Heart left ventricle (tissue), 16 donors: ENCODE measurements around the gene PCBP3. TPM values are rescaled to one million over a fixed set of nuclear protein-coding genes. Genes with fewer than 3 reads are reported as not detected.

Source experiments
- ATAC-seq, 4 donors: fragments of 200-7000 bp; cut with Tn5 transposase; one replicate each; pipeline ENCODE4 v1.9.1; 2020 to 2022; ENCODE audit warnings: moderate library complexity in 4 of 4, mild to moderate bottlenecking in 3 of 4, moderate number of reproducible peaks in 1 of 4
- DNase-seq, 5 donors: peaks; one replicate each; pipeline ENCODE4 v3.0.0-alpha.2; 2020
- H3K27ac ChIP-seq, 12 donors: fragments of 200-600 bp; sonication (generic) in 4 of 12; one replicate each; pipeline versions ENCODE4 v1.5.0 to v1.8.0; 2016 to 2022; ENCODE audit warnings: mild to moderate bottlenecking in 2 of 12
- H3K27me3 ChIP-seq, 9 donors: fragments of 200-600 bp; sonication (generic) in 2 of 9; one replicate each; pipeline versions ENCODE4 v1.5.1 to v1.8.0; 2016 to 2022; ENCODE audit warnings: mild to moderate bottlenecking in 3 of 9
- H3K36me3 ChIP-seq, 9 donors: fragments of 200-600 bp; sonication (generic) in 2 of 9; one replicate each; pipeline versions ENCODE4 v1.5.0 to v1.8.0; 2018 to 2022; ENCODE audit warnings: mild to moderate bottlenecking in 2 of 9
- H3K4me1 ChIP-seq, 12 donors: fragments of 200-600 bp; sonication (generic) in 4 of 12; one replicate each; pipeline versions ENCODE4 v1.5.0 to v1.8.0; 2016 to 2022; ENCODE audit warnings: mild to moderate bottlenecking in 3 of 12
- H3K4me3 ChIP-seq, 12 donors: fragments of 200-600 bp; sonication (generic) in 4 of 12; one replicate each; pipeline versions ENCODE4 v1.5.0 to v1.8.0; 2017 to 2022; ENCODE audit warnings: mild to moderate bottlenecking in 9 of 12, moderate library complexity in 4 of 12
- H3K9me3 ChIP-seq, 12 donors: fragments of 200-600 bp; sonication (generic) in 4 of 12; one replicate each; pipeline versions ENCODE4 v1.5.0 to v1.8.0; 2016 to 2022; ENCODE audit warnings: mild to moderate bottlenecking in 1 of 12
- CTCF ChIP-seq, 12 donors: fragments of 200-600 bp; sonication (generic) in 4 of 12; IDR thresholded peaks; one replicate each; pipeline versions ENCODE4 v1.5.0 to v1.8.0; 2018 to 2022; ENCODE audit warnings: antibody characterized with exemption in 12 of 12, mild to moderate bottlenecking in 5 of 12
- POLR2A ChIP-seq, 2 donors: fragments of 450-650 bp; IDR thresholded peaks; one replicate each; pipeline ENCODE4 v1.6.1; 2017; ENCODE audit warnings: antibody characterized with exemption in 2 of 2, mild to moderate bottlenecking in 2 of 2, moderate library complexity in 2 of 2
- WGBS, 4 donors: extraction: QIAGEN DNeasy Blood & Tissue Kit in 2 of 4; methylation state at CpG; one replicate each; pipeline versions ENCODE4 v1.1.5 to v1.1.7; 2013 to 2018; 5-methylcytosine and 5-hydroxymethylcytosine counted together
- intact Hi-C, 10 donors: fragments of 100-400 bp; cut with DNase I; formaldehyde crosslinking; loops; one replicate each; pipeline versions ENCODE4 v1.11.1 to v1.14.2; 2022
- polyA plus RNA-seq, 2 donors: library from polyadenylated mRNA; stranded (reverse); fragments of 200-250 nt; gene quantifications; one replicate each; pipeline ENCODE4 v1.2.3, GENCODE V29; 2013
- total RNA-seq, 9 donors: library from RNA; depleted of rRNA in 2 of 9; stranded (reverse); fragments of >200 nt in 2 of 9; fragmentation: NEBNext Ultra II Directional in 3 of 9; extraction: Animal tissue kit (Norgen Biotek cat#: 25700) in 3 of 9; gene quantifications; one replicate each; pipeline versions ENCODE4 v1.1.0 to v1.2.4, GENCODE V29; 2016 to 2023
- donor health status: ischemic (EF 13 %, LVEDD 7.1; RV severe dilation, severe dysfunction).
- donor health status: healthy with polysubstance abuse.
- donor health status: DM: no; HTN: yes; CAD: no.
- donor health status: DM: no; HTN: no; CAD: no.
- donor health status: ischemic (EF 25% LVEDD 6.9; RV normal size, moderate dysfunction).
- donor health status: ischemic (EF 25% LVEDD 5.7; RV mildly dilated, moderate dysfunction).
- donor health status: healthy.
- donor health status: DM: yes; HTN: yes; CAD: no.
- donor health status: ischemic (EF 35%, LVEDD 5.7; RV mildly dilated, moderate dysfunction).
- donor health status: nonischemic (EF 11% LVEDD 7.7; RV severe dilation, severe dysfunction).
- donor health status: DM: yes; HTN: yes; CAD: no.
- donor health status: PGD.
- donor health status: ischemic (EF 29% LVEDD 5.4; RV normal size, mild dysfunction).
- donor health status: nonischemic (EF 23%, LVEDD 6.1; RV moderate dilation, normal function).

Gene PCBP3
- total and polyA plus RNA-seq, 11 donors, result 0.72 to 11.4 (median 2.5) TPM; not detected in 1

DNA sequence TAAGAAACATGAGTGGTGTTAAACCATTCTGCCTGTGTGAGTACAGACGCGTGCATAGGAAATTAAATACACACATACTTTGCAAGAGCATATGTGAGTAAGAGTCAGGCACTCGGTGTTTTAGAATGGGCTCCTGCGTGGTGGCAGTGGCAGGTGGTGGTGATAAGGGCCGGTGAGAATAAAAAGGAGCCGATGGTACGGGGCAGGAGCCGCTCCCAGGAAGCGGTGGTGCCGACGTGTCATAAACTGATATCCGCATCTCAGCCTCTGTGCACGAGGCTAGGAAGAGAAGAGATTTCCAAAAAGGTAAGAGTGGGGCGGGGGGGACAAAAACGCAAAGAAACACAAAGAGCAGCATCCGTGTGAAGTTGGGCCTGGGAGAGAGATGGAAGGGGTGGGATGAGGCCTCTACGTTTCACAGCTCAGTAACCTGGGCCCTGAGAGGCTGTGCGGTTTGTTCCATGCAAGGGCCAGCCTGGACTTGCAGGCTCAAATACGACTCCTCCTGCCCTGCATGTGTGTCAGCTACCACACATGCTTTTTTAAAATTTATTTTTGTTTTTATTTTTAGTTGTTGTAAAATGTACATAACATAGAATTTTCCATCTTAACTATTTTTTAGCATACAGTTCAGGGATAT lies 210.3 kb downstream of the PCBP3 start:
- TF ChIP-seq CTCF (IDR thresholded peaks at IDR 0.05) (no peak), POLR2A (IDR thresholded peaks at IDR 0.05) (no peak)
- intact Hi-C loops, result no loop called here
- Histone ChIP-seq H3K4me1 (no peaks in the 10 kb centered on the region), H3K36me3 (no peaks in the 10 kb centered on the region), H3K27ac (no peak overlapping the region), H3K9me3 (no peaks in the 10 kb centered on the region), H3K4me3 (no peak overlapping the region), H3K27me3 (peaks cover 0 to 3% (median 0%) of the 10 kb centered on the region in 9 donors)
- no peak for DNase-seq
- WGBS, 4 donors, result 74 to 84% (median 77%) methylated on average over 19 of the region's 19 CpGs
- ATAC-seq, result no peak

GRCh38 chr21:45854690-45855247 lies 211.2 kb downstream of the PCBP3 start:
- Histone ChIP-seq H3K9me3 (no peaks in the 10 kb centered on the region), H3K27me3 (no peaks in the 10 kb centered on the region), H3K4me3 (no peak overlapping the region), H3K4me1 (no peaks in the 10 kb centered on the region), H3K27ac (no peak overlapping the region), H3K36me3 (no peaks in the 10 kb centered on the region)
- TF ChIP-seq POLR2A (IDR thresholded peaks at IDR 0.05) (no peak), CTCF (IDR thresholded peaks at IDR 0.05) (no peak)
- no peak for ATAC-seq
- 54 to 66% (median 57%) methylated on average over 12 of the region's 12 CpGs for WGBS, 4 donors
- intact Hi-C loops, result no loop called here
- peak in 1 of 5 donors; percentile 7 for DNase-seq

GRCh38 chr21:45855248-45855811 lies 211.8 kb downstream of the PCBP3 start:
- no peak for ATAC-seq
- 81 to 95% (median 86%) methylated on average over 14 to 18 of the region's 18 CpGs for WGBS, 4 donors
- H3K36me3 ChIP-seq, result no peaks in the 10 kb centered on the region
- H3K4me3 ChIP-seq, result no peak overlapping the region
- intact Hi-C loops, result no loop called here
- TF ChIP-seq CTCF (IDR thresholded peaks at IDR 0.05), result no peak
- TF ChIP-seq POLR2A (IDR thresholded peaks at IDR 0.05), result no peak
- no peaks in the 10 kb centered on the region for H3K4me1 ChIP-seq
- DNase-seq, result no peak
- no peak overlapping the region for H3K27ac ChIP-seq
- no peaks in the 10 kb centered on the region for H3K27me3 ChIP-seq
- H3K9me3 ChIP-seq, result no peaks in the 10 kb centered on the region

DNA sequence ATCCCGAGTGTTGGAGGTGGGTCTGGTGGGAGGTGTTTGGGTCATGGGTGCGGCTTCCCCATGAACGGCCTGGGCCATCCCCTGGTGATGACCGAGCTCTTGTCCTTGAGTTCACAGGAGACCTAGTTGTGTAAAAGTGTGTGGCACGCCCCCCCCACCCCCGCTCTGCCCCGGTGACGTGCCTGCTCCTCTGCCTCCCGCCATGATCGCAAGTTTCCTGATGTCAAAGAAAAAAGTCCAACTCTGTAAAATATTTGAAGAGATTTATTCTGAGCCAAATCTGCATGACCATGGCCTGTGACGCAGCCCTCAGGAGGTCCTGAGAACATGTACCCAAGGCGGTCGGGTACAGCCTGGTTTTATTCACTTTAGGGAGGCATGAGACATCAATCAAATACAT lies 212.9 kb downstream of the PCBP3 start:
- H3K4me3 ChIP-seq, result no peak overlapping the region
- ATAC-seq (no peak), DNase-seq (no peak)
- no peaks in the 10 kb centered on the region for H3K4me1 ChIP-seq
- no peak for TF ChIP-seq CTCF (IDR thresholded peaks at IDR 0.05)
- TF ChIP-seq POLR2A (IDR thresholded peaks at IDR 0.05), result no peak
- no peak overlapping the region for H3K27ac ChIP-seq
- no peaks in the 10 kb centered on the region for H3K27me3 ChIP-seq
- intact Hi-C loops, result no loop called here
- H3K9me3 ChIP-seq, result no peaks in the 10 kb centered on the region
- 84 to 93% (median 90%) methylated on average over 13 of the region's 13 CpGs for WGBS, 4 donors
- no peaks in the 10 kb centered on the region for H3K36me3 ChIP-seq
